Prostate gland (tissue), 2 donors: ENCODE measurements around the gene AMOT. TPM values are rescaled to one million over a fixed set of nuclear protein-coding genes. Genes with fewer than 3 reads are reported as not detected.

Experiments
- DNase-seq: peaks from one replicate; pipeline ENCODE4 v3.0.0-alpha.2; 2019; ENCODE audit warnings: low spot score
- H3K27ac ChIP-seq, 2 donors: fragments of 200-600 bp; sonication (generic); 2 replicates each; pipeline ENCODE4 v1.5.1; 2017 to 2019
- H3K27me3 ChIP-seq: fragments of 200-600 bp; sonication (generic); replicated peaks from 2 replicates; pipeline ENCODE4 v1.5.1; 2019; ENCODE audit not compliant: insufficient read depth
- H3K36me3 ChIP-seq, 2 donors: fragments of 200-600 bp; sonication (generic); 1 replicate in 1 of 2; 2 replicates in 1 of 2; pipeline versions ENCODE4 v1.5.1 to v1.8.1; 2017 to 2019
- H3K4me1 ChIP-seq: fragments of 200-600 bp; sonication (generic); replicated peaks from 2 replicates; pipeline ENCODE4 v1.5.1; 2019
- H3K4me3 ChIP-seq, 2 donors: fragments of 200-600 bp; sonication (generic); 2 replicates each; pipeline ENCODE4 v1.5.1; 2017 to 2019
- H3K9me3 ChIP-seq: fragments of 200-600 bp; sonication (generic); 2 replicates; pipeline ENCODE4 v1.5.1; 2017
- CTCF ChIP-seq, 4 experiments: fragments of 200-600 bp in 2 of 4; fragments of 450-650 bp in 2 of 4; sonication (generic) in 2 of 4; IDR thresholded peaks; 1 replicate in 3 of 4; 2 replicates in 1 of 4; pipeline ENCODE4 v1.5.1; 2016 to 2019; ENCODE audit warnings: antibody characterized with exemption in 4 of 4, mild to moderate bottlenecking in 2 of 4, moderate library complexity in 2 of 4
- POLR2A ChIP-seq: fragments of 450-650 bp; IDR thresholded peaks from one replicate; pipeline ENCODE4 v1.6.1; 2016; ENCODE audit warnings: antibody characterized with exemption, mild to moderate bottlenecking
- POLR2AphosphoS5 ChIP-seq: sonication (generic); formaldehyde crosslinking; IDR thresholded peaks from one replicate; pipeline ENCODE4 v1.6.1; 2017; ENCODE audit warnings: antibody characterized with exemption
- WGBS: methylation state at CpG from one replicate; pipeline ENCODE4 v1.1.5; 2018; 5-methylcytosine and 5-hydroxymethylcytosine counted together
- intact Hi-C: fragments of 100-400 bp; cut with DNase I; formaldehyde crosslinking; loops from one replicate; pipeline ENCODE4 v1.14.2; 2022
- total RNA-seq, 2 donors: library from RNA; depleted of rRNA; stranded (reverse); fragments of >200 nt; gene quantifications; one replicate each; pipeline ENCODE4 v1.1.0, GENCODE V29; 2016

Gene AMOT
- total RNA-seq, 2 donors from 2014 or later, result 27.9 to 60.1 TPM

DNA sequence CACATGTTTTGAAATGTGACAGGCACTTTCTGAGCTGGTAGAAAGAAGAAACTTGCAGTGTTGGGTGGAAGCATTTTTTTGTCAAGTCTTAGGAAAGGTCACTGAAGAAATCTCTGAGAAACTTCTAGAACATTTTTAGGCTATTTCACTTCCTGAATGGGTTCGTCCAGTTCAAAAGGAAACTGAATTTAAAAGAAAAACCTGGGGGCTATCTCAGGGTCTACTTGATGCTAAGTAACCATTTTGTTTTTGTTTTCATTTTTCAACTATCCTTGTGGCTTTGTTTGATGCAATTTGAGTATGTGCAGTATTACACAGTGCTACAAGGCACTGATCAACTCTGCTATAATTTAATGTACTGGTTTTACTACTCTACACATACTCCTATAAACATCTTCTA, 34.0 kb upstream of the AMOT start:
- Histone ChIP-seq H3K4me1 (no peaks in the 10 kb centered on the region), H3K4me3 (no peak overlapping the region), H3K27ac (no peak overlapping the region), H3K36me3 (no peaks in the 10 kb centered on the region), H3K27me3 (no peaks in the 10 kb centered on the region), H3K9me3 (no peaks in the 10 kb centered on the region)
- no peak for DNase-seq
- TF ChIP-seq POLR2AphosphoS5 (no peak), POLR2A (no peak), CTCF (IDR thresholded peaks at IDR 0.05) (no peak)
- 82% methylated on average over 1 of the region's 1 CpG for WGBS
- intact Hi-C loops, result no loop called here

DNA sequence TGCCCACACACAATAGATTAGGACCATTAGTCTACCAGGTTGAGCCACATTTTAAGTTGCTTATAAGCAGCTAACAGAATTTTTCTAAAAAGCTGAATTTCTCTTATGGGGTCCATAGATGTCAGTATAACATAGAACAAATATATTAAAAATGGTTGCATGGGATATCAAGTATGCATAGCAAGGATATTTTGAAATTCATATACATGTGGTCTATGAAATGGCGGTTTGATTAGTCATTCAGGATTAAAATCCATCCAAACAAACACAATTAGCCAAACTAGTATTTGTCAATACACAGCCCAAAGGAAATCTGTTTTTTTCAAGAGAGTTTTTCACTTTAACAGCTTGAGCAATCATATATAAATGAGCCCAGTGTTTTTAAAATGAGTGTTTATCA, 33.5 kb upstream of the AMOT start:
- Histone ChIP-seq H3K9me3 (no peaks in the 10 kb centered on the region), H3K27me3 (no peaks in the 10 kb centered on the region), H3K27ac (no peak overlapping the region), H3K4me1 (no peaks in the 10 kb centered on the region), H3K4me3 (no peak overlapping the region), H3K36me3 (no peaks in the 10 kb centered on the region)
- 70% methylated on average over 1 of the region's 1 CpG for WGBS
- intact Hi-C loops, result no loop called here
- TF ChIP-seq POLR2A (no peak), CTCF (IDR thresholded peaks at IDR 0.05) (no peak)
- DNase-seq, result no peak

DNA sequence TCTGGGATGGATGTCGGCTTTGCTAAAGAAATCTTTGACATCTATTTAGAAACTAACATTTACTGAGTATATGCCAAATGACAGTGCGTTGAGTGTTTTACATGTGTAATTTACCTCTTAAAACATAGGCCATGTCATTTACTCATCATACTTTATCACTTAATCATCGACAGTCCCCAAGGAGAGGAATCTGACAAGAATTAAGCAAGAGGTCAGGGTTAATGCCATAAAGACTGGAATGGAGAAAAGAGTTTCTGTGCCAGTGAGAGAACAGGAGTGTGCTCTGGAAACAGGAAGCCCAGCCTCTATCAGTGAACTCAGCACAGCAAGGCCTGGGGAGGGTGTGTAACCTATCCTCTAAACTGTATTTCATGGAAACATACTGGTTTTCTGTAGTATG, 28.0 kb upstream of the AMOT start:
- no peaks in the 10 kb centered on the region for H3K36me3 ChIP-seq

DNA sequence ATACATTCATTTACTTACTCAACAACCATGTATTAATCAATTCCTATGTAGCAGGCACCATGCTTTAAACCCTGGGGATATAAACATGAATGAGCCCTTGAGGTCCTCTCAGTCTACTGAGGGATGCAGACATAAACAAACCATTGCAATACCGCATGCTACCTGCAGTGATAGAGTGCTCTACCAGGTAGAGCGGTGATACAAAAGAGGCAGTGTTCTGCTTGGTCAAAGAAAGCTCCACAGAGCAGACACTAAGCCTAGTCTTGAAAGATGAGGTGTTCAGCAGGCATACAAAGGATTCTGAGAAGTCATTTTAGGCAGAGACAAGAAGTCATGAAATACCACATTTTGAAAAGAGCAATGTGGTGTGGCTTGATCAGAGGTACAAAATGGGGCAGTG, 26.9 kb upstream of the AMOT start:
- no peak overlapping the region for H3K27ac ChIP-seq
- no peaks in the 10 kb centered on the region for H3K4me1 ChIP-seq
- no peaks in the 10 kb centered on the region for H3K36me3 ChIP-seq
- H3K9me3 ChIP-seq, result no peaks in the 10 kb centered on the region
- 83% methylated on average over 2 of the region's 2 CpGs for WGBS
- intact Hi-C loops, result no loop called here
- H3K4me3 ChIP-seq, result no peak overlapping the region
- DNase-seq, result no peak
- H3K27me3 ChIP-seq, result no peaks in the 10 kb centered on the region
- no peak for TF ChIP-seq CTCF (IDR thresholded peaks at IDR 0.05)
- TF ChIP-seq POLR2AphosphoS5, result no peak
- no peak for TF ChIP-seq POLR2A

More for the DNA sequence above, 28.0 kb upstream of the AMOT start:
- Histone ChIP-seq H3K4me1 (no peaks in the 10 kb centered on the region), H3K9me3 (no peaks in the 10 kb centered on the region), H3K4me3 (no peak overlapping the region), H3K27ac (no peak overlapping the region), H3K27me3 (no peaks in the 10 kb centered on the region)
- no peak for DNase-seq
- intact Hi-C loops, result no loop called here
- 75% methylated on average over 3 of the region's 3 CpGs for WGBS
- TF ChIP-seq POLR2AphosphoS5, result no peak
- no peak for TF ChIP-seq CTCF (IDR thresholded peaks at IDR 0.05)
- TF ChIP-seq POLR2A, result no peak

GRCh38 chrX:112866175-112866574, 25.5 kb upstream of the AMOT start:
- no peaks in the 10 kb centered on the region for H3K4me1 ChIP-seq

More at GRCh38 chrX:112866175-112866574, 25.5 kb upstream of the AMOT start:
- DNase-seq, result no peak
- H3K27me3 ChIP-seq, result no peaks in the 10 kb centered on the region
- H3K27ac ChIP-seq, result no peak overlapping the region
- no peak for TF ChIP-seq POLR2AphosphoS5
- TF ChIP-seq POLR2A, result no peak
- no peak for TF ChIP-seq CTCF (IDR thresholded peaks at IDR 0.05)
- WGBS, result 83% methylated on average over 1 of the region's 1 CpG
- H3K9me3 ChIP-seq, result no peaks in the 10 kb centered on the region
- intact Hi-C loops, result no loop called here
- H3K4me3 ChIP-seq, result no peak overlapping the region
- no peaks in the 10 kb centered on the region for H3K36me3 ChIP-seq
